ENCODE measurements around the gene EHD2.
A peak's percentile ranks its signal among the peaks of the same experiment; 100 is the strongest.
"Not testable (repeated sequence)": the region's sequence is repeated elsewhere in the genome, so short reads cannot be mapped to it uniquely, and the experiment has no call there.

Gene EHD2

DNA sequence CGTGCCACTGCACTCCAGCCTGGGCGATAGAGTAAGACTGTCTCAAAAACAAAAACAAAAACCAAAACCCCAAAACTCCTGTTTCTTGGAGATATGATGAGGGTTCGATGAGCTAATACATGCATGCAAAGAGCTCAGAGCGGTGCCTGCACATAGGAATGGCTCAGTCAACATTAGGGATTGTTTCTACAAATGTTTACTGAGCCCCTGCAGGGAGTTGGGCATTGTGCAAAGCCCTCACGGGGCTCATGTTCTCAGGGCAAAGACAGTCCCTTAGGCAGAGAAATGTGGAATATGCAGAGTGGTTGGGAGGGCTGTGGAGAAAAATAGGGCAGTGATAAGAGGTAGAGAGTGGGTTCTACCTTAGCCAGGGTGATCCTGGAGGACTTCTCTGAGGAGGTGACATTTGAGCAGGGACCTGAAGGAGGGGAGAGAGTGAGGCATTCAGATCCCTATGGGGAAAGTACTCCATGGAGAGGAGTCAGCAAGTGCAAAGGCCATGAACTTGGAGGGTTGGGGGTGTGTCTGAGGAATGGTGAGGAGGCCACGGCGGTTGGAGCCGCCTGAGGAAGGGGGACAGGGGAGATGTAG lies 1.5 kb upstream of the EHD2 start:
- Histone ChIP-seq H3K4me2 (ENCODE audit: insufficient read depth, low read length) (no peak overlapping the region), H3K4me1 (ENCODE audit: insufficient read depth, low read length) (no peaks in the 10 kb centered on the region), H3K9ac (ENCODE audit: low read depth, low read length) (no peak overlapping the region), H3K27ac (ENCODE audit: low read length) (no peak overlapping the region), H3K27me3 (ENCODE audit: insufficient read depth, low read length, poor library complexity) (no peaks in the 10 kb centered on the region), H2AFZ (ENCODE audit: low read depth, low read length) (no peak overlapping the region), H3K79me2 (ENCODE audit: insufficient read depth, low read length) (no peaks in the 10 kb centered on the region), H3K9me3 (ENCODE audit: insufficient read depth, low read length, severe bottlenecking) (peaks cover 2% of the 10 kb centered on the region), H3K4me3 (ENCODE audit: low read depth in 1 of 2, low read length in 2 of 2) (no peak overlapping the region), H4K20me1 (ENCODE audit: insufficient read depth, low read length) (no peaks in the 10 kb centered on the region), H3K36me3 (ENCODE audit: insufficient read depth, low read length) (no peaks in the 10 kb centered on the region)
- TF ChIP-seq, protein P1, sequence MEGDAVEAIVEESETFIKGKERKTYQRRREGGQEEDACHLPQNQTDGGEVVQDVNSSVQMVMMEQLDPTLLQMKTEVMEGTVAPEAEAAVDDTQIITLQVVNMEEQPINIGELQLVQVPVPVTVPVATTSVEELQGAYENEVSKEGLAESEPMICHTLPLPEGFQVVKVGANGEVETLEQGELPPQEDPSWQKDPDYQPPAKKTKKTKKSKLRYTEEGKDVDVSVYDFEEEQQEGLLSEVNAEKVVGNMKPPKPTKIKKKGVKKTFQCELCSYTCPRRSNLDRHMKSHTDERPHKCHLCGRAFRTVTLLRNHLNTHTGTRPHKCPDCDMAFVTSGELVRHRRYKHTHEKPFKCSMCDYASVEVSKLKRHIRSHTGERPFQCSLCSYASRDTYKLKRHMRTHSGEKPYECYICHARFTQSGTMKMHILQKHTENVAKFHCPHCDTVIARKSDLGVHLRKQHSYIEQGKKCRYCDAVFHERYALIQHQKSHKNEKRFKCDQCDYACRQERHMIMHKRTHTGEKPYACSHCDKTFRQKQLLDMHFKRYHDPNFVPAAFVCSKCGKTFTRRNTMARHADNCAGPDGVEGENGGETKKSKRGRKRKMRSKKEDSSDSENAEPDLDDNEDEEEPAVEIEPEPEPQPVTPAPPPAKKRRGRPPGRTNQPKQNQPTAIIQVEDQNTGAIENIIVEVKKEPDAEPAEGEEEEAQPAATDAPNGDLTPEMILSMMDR (IDR thresholded peaks at IDR 0.05; ENCODE audit: borderline replicate concordance, extremely low read depth, low read length, poor library complexity, severe bottlenecking), result no peak
- TF ChIP-seq EZH2 (IDR thresholded peaks at IDR 0.05; ENCODE audit: borderline replicate concordance, low read depth, low read length, severe bottlenecking), result no peak
- ATAC-seq (ENCODE audit: insufficient read depth, low read depth), result no peak
- DNase-seq, result no peak

DNA sequence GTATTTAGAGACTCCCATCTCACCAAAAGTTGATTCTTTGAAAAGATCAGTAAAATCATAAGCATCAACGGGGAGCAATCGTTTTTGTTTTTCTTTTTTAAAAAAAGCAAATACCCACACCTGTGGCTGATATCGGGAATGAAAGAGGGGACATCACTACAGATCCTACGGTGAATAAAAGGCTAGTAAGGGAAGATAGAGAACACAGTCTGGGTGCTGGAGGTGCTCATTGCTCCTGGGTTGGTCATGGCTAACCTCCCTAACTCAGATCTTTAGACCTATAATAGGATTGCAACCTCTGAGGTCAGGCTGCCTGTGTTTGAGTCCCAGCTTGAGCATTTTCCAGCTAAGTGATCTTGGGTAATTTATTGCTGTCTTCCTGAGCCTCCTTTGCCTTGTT lies 1.1 kb downstream of the EHD2 start:
- Histone ChIP-seq H3K36me3 (ENCODE audit: insufficient read depth, low read length) (no peaks in the 10 kb centered on the region), H3K9me3 (ENCODE audit: insufficient read depth, low read length, severe bottlenecking) (peaks cover 2% of the 10 kb centered on the region), H2AFZ (ENCODE audit: low read depth, low read length) (no peak overlapping the region), H3K27ac (ENCODE audit: low read length) (no peak overlapping the region), H3K4me1 (ENCODE audit: insufficient read depth, low read length) (no peaks in the 10 kb centered on the region), H4K20me1 (ENCODE audit: insufficient read depth, low read length) (no peaks in the 10 kb centered on the region), H3K4me3 (ENCODE audit: low read depth in 1 of 2, low read length in 2 of 2) (no peak overlapping the region), H3K9ac (ENCODE audit: low read depth, low read length) (no peak overlapping the region), H3K79me2 (ENCODE audit: insufficient read depth, low read length) (no peaks in the 10 kb centered on the region), H3K27me3 (ENCODE audit: insufficient read depth, low read length, poor library complexity) (no peaks in the 10 kb centered on the region), H3K4me2 (ENCODE audit: insufficient read depth, low read length) (no peak overlapping the region)
- TF ChIP-seq, protein P1 (IDR thresholded peaks at IDR 0.05; ENCODE audit: borderline replicate concordance, extremely low read depth, low read length, poor library complexity, severe bottlenecking), result no peak
- TF ChIP-seq EZH2 (IDR thresholded peaks at IDR 0.05; ENCODE audit: borderline replicate concordance, low read depth, low read length, severe bottlenecking), result no peak
- DNase-seq (no peak), ATAC-seq (ENCODE audit: insufficient read depth, low read depth) (no peak)

DNA sequence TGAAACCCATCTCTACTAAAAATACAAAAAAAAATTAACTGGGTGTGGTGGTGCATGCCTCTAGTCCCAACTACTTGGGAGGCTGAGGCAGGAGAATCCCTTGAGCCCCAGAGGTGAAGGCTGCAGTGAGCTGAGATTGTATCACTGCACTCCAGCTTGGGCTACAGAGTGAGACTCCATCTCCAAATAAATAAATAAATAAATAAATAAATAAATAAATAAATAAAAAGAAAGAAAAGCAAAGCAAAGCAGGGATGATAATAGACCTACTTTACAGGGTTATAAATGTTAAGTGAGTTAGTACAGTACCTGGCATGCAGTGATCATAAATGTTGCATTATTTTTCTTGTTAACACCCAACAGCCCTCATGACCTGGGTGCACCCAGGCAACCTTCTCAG lies 1.6 kb downstream of the EHD2 start:
- H3K9ac ChIP-seq (ENCODE audit: low read depth, low read length); DNase-seq; H3K9me3 ChIP-seq (ENCODE audit: insufficient read depth, low read length, severe bottlenecking); H3K36me3 ChIP-seq (ENCODE audit: insufficient read depth, low read length); H3K4me3 ChIP-seq (ENCODE audit: low read depth in 1 of 2, low read length in 2 of 2); H3K4me2 ChIP-seq (ENCODE audit: insufficient read depth, low read length); ATAC-seq (ENCODE audit: insufficient read depth, low read depth); H3K27me3 ChIP-seq (ENCODE audit: insufficient read depth, low read length, poor library complexity); H3K79me2 ChIP-seq (ENCODE audit: insufficient read depth, low read length); H3K27ac ChIP-seq (ENCODE audit: low read length); H3K4me1 ChIP-seq (ENCODE audit: insufficient read depth, low read length); H4K20me1 ChIP-seq (ENCODE audit: insufficient read depth, low read length); H2AFZ ChIP-seq (ENCODE audit: low read depth, low read length): not testable (repeated sequence)

DNA sequence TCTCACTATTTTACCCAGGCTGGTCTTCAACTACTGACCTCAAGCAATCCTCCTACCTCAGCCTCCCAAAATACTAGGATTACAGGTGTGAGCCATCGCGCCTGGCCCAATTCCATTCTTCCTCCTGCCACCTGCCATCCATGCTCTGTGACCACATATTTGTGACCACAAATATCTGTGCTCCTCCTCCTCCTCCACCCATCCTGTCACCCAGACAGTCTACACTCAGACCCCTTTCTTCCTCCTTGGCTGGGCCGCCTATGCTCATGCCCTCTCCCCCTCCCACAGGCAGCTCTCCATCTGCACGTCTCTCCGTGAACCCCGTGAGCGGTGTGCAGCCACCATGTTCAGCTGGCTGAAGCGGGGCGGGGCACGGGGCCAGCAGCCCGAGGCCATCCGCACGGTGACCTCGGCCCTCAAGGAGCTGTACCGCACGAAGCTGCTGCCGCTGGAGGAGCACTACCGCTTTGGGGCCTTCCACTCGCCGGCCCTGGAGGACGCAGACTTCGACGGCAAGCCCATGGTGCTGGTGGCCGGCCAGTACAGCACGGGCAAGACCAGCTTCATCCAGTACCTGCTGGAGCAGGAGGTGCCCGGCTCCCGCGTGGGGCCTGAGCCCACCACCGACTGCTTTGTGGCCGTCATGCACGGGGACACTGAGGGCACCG lies 3.2 kb downstream of the EHD2 start:
- Histone ChIP-seq H3K9me3 (ENCODE audit: insufficient read depth, low read length, severe bottlenecking) (peaks cover 2% of the 10 kb centered on the region), H3K79me2 (ENCODE audit: insufficient read depth, low read length) (no peaks in the 10 kb centered on the region), H3K36me3 (ENCODE audit: insufficient read depth, low read length) (no peaks in the 10 kb centered on the region), H3K27me3 (ENCODE audit: insufficient read depth, low read length, poor library complexity) (no peaks in the 10 kb centered on the region), H2AFZ (ENCODE audit: low read depth, low read length) (no peak overlapping the region), H3K4me1 (ENCODE audit: insufficient read depth, low read length) (no peaks in the 10 kb centered on the region), H4K20me1 (ENCODE audit: insufficient read depth, low read length) (no peaks in the 10 kb centered on the region), H3K4me2 (ENCODE audit: insufficient read depth, low read length) (no peak overlapping the region), H3K9ac (ENCODE audit: low read depth, low read length) (no peak overlapping the region), H3K27ac (ENCODE audit: low read length) (no peak overlapping the region), H3K4me3 (ENCODE audit: low read depth in 1 of 2, low read length in 2 of 2) (no peak overlapping the region)
- peak; percentile 42; the same call in 1 of the 3 replicates for ATAC-seq (ENCODE audit: insufficient read depth, low read depth)
- TF ChIP-seq EZH2 (IDR thresholded peaks at IDR 0.05; ENCODE audit: borderline replicate concordance, low read depth, low read length, severe bottlenecking), result no peak
- TF ChIP-seq, protein P1 (IDR thresholded peaks at IDR 0.05; ENCODE audit: borderline replicate concordance, extremely low read depth, low read length, poor library complexity, severe bottlenecking), result no peak
- no peak for DNase-seq

DNA sequence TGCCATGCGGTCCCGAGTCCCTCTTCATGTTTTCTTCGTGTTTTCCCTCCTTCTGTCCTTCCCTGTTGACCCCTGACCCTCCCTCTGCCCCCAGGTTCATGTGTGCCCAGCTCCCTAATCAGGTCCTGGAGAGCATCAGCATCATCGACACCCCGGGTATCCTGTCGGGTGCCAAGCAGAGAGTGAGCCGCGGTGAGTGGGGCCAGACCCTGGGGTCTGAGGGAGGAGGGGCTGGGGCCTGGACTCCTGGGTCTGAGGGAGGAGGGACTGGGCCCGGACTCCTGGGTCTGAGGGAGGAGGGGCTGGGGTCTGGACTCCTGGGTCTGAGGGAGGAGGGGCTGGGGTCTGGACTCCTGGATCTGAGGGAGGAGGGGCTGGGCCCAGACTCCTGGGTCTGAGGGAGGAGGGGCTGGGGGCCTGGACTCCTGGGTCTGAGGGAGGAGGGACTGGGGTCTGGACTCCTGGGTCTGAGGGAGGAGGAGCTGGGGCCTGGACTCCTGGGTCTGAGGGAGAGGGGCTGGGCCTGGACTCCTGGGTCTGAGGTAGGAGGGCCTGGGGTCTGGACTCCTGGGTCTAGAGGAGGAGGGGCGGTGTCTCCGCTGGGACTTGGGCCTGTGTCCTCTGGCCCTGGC lies 5.3 kb downstream of the EHD2 start:
- not testable (repeated sequence) for ATAC-seq (ENCODE audit: insufficient read depth, low read depth); H4K20me1 ChIP-seq (ENCODE audit: insufficient read depth, low read length); H3K36me3 ChIP-seq (ENCODE audit: insufficient read depth, low read length); DNase-seq; H3K4me2 ChIP-seq (ENCODE audit: insufficient read depth, low read length); H3K4me1 ChIP-seq (ENCODE audit: insufficient read depth, low read length); H3K4me3 ChIP-seq (ENCODE audit: low read depth in 1 of 2, low read length in 2 of 2); H2AFZ ChIP-seq (ENCODE audit: low read depth, low read length); H3K27ac ChIP-seq (ENCODE audit: low read length); H3K27me3 ChIP-seq (ENCODE audit: insufficient read depth, low read length, poor library complexity); H3K9ac ChIP-seq (ENCODE audit: low read depth, low read length); H3K9me3 ChIP-seq (ENCODE audit: insufficient read depth, low read length, severe bottlenecking); H3K79me2 ChIP-seq (ENCODE audit: insufficient read depth, low read length)

Measured in DND-41 (cell line).